DOHH2 (cell line): ENCODE data around the gene TRIM24.
"Not testable (repeated sequence)": the region's sequence is repeated elsewhere in the genome, so short reads cannot be mapped to it uniquely, and the experiment has no call there.

Experiments
- CTCF ChIP-seq: fragments of 200-600 bp; sonication (generic); IDR thresholded peaks from one replicate; pipeline ENCODE4 v1.5.1; 2014; ENCODE audit warnings: antibody characterized with exemption, mild to moderate bottlenecking, low read depth, low read length; ENCODE audit not compliant: poor library complexity, severe bottlenecking
- EZH2phosphoT487 ChIP-seq: fragments of 200-600 bp; sonication (generic); IDR thresholded peaks from 2 replicates; pipeline ENCODE4 v1.6.1; 2017; ENCODE audit warnings: borderline replicate concordance, mild to moderate bottlenecking, antibody characterized with exemption, low read length, moderate library complexity, mixed read lengths

GRCh38 chr7:138412921-138413320 is 47.1 kb upstream of the TRIM24 start:
- not testable (repeated sequence) for TF ChIP-seq CTCF, EZH2phosphoT487
